Fibroblast of lung (primary cell): ENCODE data around the gene MYBL2. TPM values are rescaled to one million over a fixed set of nuclear protein-coding genes. Genes with fewer than 3 reads are reported as not detected.
"Not testable (repeated sequence)": the region's sequence is repeated elsewhere in the genome, so short reads cannot be mapped to it uniquely, and the experiment has no call there.

Experiments used
- DNase-seq, 2 donors: peaks; one replicate each; pipeline versions ENCODE4 v3.0.0 to v3.0.0-alpha.2; 2010; ENCODE audit warnings: low read depth in 2 of 2
- H2AFZ ChIP-seq: 2 replicates; pipeline ENCODE4 v1.5.1; 2012; ENCODE audit warnings: low read length, control low read depth, inconsistent platforms
- H3K27ac ChIP-seq: 2 replicates; pipeline ENCODE4 v1.5.1; 2011; ENCODE audit warnings: low read length, control low read depth; ENCODE audit not compliant: insufficient read depth
- H3K27me3 ChIP-seq: 2 replicates; pipeline ENCODE4 v1.5.1; 2011; ENCODE audit warnings: mild to moderate bottlenecking, low read length; ENCODE audit not compliant: control insufficient read depth, insufficient read depth
- H3K36me3 ChIP-seq: 2 replicates; pipeline ENCODE4 v1.5.1; 2011; ENCODE audit warnings: low read length; ENCODE audit not compliant: control insufficient read depth, insufficient read depth
- H3K4me1 ChIP-seq: 2 replicates; pipeline ENCODE4 v1.5.1; 2011; ENCODE audit warnings: low read length; ENCODE audit not compliant: control insufficient read depth, insufficient read depth; ENCODE audit errors: extremely low read depth
- H3K4me2 ChIP-seq: 2 replicates; pipeline ENCODE4 v1.5.1; 2011; ENCODE audit warnings: low read length, control low read depth; ENCODE audit not compliant: insufficient read depth; ENCODE audit errors: extremely low read depth
- H3K4me3 ChIP-seq, 4 experiments: fragments of 200-600 bp in 1 of 4; sonication (generic) in 1 of 4; replicated peaks in 1 of 4; 2 replicates each; pipeline ENCODE4 v1.5.1; 2011 to 2016; ENCODE audit warnings: low read length in 4 of 4, low read depth in 3 of 4, mild to moderate bottlenecking in 3 of 4, control low read depth in 2 of 4, inconsistent platforms in 1 of 4, mixed read lengths in 1 of 4; ENCODE audit not compliant: insufficient read depth in 1 of 4; ENCODE audit errors: control extremely low read depth in 1 of 4
- H3K79me2 ChIP-seq: 2 replicates; pipeline ENCODE4 v1.5.1; 2012; ENCODE audit warnings: mild to moderate bottlenecking, low read length, inconsistent platforms; ENCODE audit not compliant: control insufficient read depth, insufficient read depth
- H3K9ac ChIP-seq: 2 replicates; pipeline ENCODE4 v1.5.1; 2011; ENCODE audit warnings: mild to moderate bottlenecking, low read length, control low read depth; ENCODE audit not compliant: insufficient read depth
- H3K9me3 ChIP-seq: 2 replicates; pipeline ENCODE4 v1.5.1; 2012; ENCODE audit warnings: low read depth, low read length; ENCODE audit not compliant: control insufficient read depth, insufficient read depth
- H4K20me1 ChIP-seq: 2 replicates; pipeline ENCODE4 v1.5.1; 2011; ENCODE audit warnings: low read length; ENCODE audit not compliant: control insufficient read depth, insufficient read depth; ENCODE audit errors: extremely low read depth
- EZH2 ChIP-seq: IDR thresholded peaks from 2 replicates; pipeline ENCODE4 v1.5.1; 2012; ENCODE audit warnings: low read length, control low read depth, mild to moderate bottlenecking; ENCODE audit errors: missing control alignments
- polyA plus RNA-seq, 2 donors: library from polyadenylated mRNA; depleted of rRNA in 1 of 2; stranded (reverse) in 1 of 2; unstranded in 1 of 2; fragments of >200 nt; gene quantifications; 2 replicates each; pipeline ENCODE4 v1.2.1, GENCODE V29; 2011 to 2012; ENCODE audit warnings: missing spikeins in 1 of 2
- total RNA-seq: library from RNA; depleted of rRNA; stranded (reverse); fragments of >200 nt; gene quantifications from 2 replicates; pipeline ENCODE4 v1.2.1, GENCODE V29; 2014
- TF ChIP-seq, protein P1 (sequence below), 2 donors: IDR thresholded peaks in 1 of 2; conservative IDR thresholded peaks in 1 of 2; 1 replicate in 1 of 2; 2 replicates in 1 of 2; pipeline ENCODE4 v1.5.1; 2011 to 2012; ENCODE audit warnings: low read length in 2 of 2, control low read depth in 1 of 2, inconsistent platforms in 1 of 2, low read depth in 1 of 2, mild to moderate bottlenecking in 1 of 2

The MYBL2 gene
- total and polyA plus RNA-seq, 2 donors (not counting 1 experiment from before 2014, with no cell fraction given) = 1.2 to 2.7 TPM

DNA sequence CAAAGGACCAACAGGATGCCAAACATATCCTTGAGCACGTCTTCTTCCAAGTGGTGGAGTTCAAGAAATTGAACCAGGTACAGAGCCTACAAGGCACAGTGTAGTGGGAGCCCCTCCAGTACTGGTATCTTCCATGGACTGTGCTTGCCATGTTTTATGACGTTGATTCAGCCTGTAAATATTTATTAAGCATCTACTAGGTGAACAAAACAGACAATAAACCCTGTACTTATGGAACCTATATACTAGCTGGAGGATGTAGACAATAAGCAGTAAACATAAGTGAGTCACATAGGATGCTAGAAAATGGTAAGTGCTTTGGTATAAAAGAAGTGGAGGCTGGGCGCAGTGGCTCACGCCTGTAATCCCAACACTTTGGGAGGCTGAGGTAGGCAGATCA is 24.4 kb upstream of the MYBL2 start:
- H3K4me3 ChIP-seq = no peak overlapping the region
- no peaks in the 10 kb centered on the region for H3K9me3 ChIP-seq
- DNase-seq = no peak
- H4K20me1 ChIP-seq = no peaks in the 10 kb centered on the region
- H2AFZ ChIP-seq = no peak overlapping the region
- no peak for TF ChIP-seq EZH2
- TF ChIP-seq, protein P1, sequence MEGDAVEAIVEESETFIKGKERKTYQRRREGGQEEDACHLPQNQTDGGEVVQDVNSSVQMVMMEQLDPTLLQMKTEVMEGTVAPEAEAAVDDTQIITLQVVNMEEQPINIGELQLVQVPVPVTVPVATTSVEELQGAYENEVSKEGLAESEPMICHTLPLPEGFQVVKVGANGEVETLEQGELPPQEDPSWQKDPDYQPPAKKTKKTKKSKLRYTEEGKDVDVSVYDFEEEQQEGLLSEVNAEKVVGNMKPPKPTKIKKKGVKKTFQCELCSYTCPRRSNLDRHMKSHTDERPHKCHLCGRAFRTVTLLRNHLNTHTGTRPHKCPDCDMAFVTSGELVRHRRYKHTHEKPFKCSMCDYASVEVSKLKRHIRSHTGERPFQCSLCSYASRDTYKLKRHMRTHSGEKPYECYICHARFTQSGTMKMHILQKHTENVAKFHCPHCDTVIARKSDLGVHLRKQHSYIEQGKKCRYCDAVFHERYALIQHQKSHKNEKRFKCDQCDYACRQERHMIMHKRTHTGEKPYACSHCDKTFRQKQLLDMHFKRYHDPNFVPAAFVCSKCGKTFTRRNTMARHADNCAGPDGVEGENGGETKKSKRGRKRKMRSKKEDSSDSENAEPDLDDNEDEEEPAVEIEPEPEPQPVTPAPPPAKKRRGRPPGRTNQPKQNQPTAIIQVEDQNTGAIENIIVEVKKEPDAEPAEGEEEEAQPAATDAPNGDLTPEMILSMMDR (conservative IDR thresholded peaks at IDR 0.05 in 1 of 2, IDR thresholded peaks at IDR 0.05 in 1 of 2; ENCODE audit: low read depth in 1 of 2, low read length in 2 of 2) = no peak
- H3K4me1 ChIP-seq = no peaks in the 10 kb centered on the region
- no peak overlapping the region for H3K27ac ChIP-seq
- no peak overlapping the region for H3K9ac ChIP-seq
- no peaks in the 10 kb centered on the region for H3K27me3 ChIP-seq
- H3K4me2 ChIP-seq = no peak overlapping the region
- H3K36me3 ChIP-seq = peaks cover 2% of the 10 kb centered on the region
- no peaks in the 10 kb centered on the region for H3K79me2 ChIP-seq

DNA sequence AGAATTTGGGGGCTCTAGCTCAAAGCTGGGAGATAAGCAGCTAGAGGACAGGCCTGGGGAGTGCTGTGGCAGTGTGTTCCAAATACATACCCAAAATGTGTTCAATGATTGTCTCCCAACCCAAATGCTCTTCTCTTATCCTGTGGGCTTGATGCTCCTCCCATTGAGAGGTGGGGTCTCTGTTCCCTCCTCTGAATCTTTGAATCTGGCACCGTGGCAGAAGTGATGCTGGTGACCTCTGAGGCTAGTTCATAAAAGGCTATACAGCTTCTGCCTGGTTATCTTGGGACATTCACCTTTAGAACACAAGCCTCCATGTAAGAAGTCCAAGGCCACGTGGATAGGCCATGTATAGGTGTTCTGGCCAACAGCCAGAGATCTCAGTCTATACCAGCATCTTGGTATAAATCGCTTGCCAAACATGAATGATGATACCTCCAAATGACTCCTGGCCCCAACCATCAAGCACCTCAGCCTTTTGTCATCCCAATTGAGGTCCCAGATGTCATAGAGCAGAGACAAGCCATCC is 15.9 kb upstream of the MYBL2 start:
- no peaks in the 10 kb centered on the region for H3K36me3 ChIP-seq
- H2AFZ ChIP-seq = no peak overlapping the region
- TF ChIP-seq, protein P1 (conservative IDR thresholded peaks at IDR 0.05 in 1 of 2, IDR thresholded peaks at IDR 0.05 in 1 of 2; ENCODE audit: low read depth in 1 of 2, low read length in 2 of 2) = no peak
- no peak overlapping the region for H3K4me3 ChIP-seq
- no peaks in the 10 kb centered on the region for H4K20me1 ChIP-seq
- H3K27ac ChIP-seq = no peak overlapping the region
- H3K9me3 ChIP-seq = no peaks in the 10 kb centered on the region
- no peaks in the 10 kb centered on the region for H3K27me3 ChIP-seq
- H3K4me2 ChIP-seq = no peak overlapping the region
- no peaks in the 10 kb centered on the region for H3K4me1 ChIP-seq
- no peak for DNase-seq
- no peak overlapping the region for H3K9ac ChIP-seq
- H3K79me2 ChIP-seq = no peaks in the 10 kb centered on the region

DNA sequence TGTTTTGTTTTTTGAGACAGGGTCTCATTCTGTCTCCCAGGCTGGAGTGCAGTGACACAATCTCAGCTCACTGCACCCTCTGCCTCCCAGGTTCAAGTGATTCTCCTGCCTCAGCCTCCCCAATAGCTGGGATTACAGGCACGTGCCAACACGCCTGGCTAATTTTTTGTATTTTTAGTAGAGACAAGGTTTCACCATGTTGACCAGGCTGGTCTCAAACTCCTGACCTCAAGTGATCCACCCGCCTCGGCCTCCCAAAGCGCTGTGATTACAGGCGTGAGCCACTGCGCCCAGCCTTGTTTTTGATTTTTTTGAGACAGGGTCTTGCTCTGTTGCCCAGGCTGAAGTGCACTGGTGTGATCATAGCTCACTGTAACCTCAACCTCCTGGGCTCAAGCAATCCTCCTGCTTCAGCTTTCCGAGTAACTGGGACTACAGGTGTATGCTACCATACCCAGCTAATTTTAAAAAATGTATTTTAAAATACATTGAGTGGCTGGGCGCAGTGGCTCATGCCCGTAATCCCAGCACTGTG is 15.2 kb upstream of the MYBL2 start:
- not testable (repeated sequence) for H4K20me1 ChIP-seq, H3K36me3 ChIP-seq, H3K9me3 ChIP-seq, H3K4me3 ChIP-seq, H3K27ac ChIP-seq, H3K4me1 ChIP-seq, H3K4me2 ChIP-seq, H3K9ac ChIP-seq, H2AFZ ChIP-seq, H3K79me2 ChIP-seq, H3K27me3 ChIP-seq, DNase-seq
